ENCODE measurements around the gene ULBP1.

DNA sequence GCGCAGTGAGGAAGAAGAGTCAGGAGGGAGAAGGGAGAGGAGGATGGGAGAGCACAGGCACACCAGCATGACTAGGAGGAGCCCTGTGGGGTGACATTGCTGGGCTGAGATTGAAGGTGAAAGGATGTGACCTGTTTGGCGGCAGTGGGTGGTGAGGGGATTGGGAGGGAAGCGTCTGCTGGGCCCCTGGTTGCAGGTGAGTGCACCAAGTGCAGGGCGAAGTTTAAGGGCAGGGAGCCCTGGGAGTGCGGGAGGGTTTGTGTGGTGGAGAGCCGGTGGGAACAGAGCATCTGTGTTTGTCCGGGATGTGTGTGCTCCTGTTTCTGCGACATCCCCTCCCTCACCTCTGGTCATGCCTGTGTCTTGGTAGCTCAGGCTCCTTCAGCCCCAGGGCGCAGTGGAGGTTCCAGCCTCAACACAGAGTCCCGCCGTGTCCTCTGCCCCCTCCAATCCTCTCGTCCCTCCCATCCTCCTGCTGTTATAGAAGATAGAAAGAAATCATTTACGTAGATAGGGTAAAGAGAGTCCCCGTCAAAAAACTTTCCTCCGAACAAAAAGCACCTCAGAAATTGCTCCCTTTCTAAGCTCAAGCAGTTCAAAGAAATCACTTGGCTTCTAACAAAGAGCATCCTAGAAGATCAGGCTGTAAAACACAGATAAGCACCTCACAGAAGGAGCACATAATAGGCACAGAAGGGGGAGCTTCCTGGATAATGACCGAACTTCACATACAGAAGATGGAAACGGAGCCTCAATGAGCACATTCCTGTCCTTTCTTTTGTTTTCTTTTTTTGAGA is 25.0 kb downstream of the ULBP1 start:
- TF ChIP-seq POLR2AphosphoS5 (IDR thresholded peaks at IDR 0.05; ENCODE audit: low read depth, low read length) (no peak), PAX5 (IDR thresholded peaks at IDR 0.05; ENCODE audit: insufficient read depth, low read length, severe bottlenecking) (no peak), POLR2A (IDR thresholded peaks at IDR 0.05; ENCODE audit: low read depth, low read length) (no peak), TAF1 (IDR thresholded peaks at IDR 0.05; ENCODE audit: low read depth, low read length) (no peak), SPI1 (IDR thresholded peaks at IDR 0.05; ENCODE audit: low read depth, low read length) (no peak)

All from GM12891 (cell line).